GM18507 (cell line): Measurements from ENCODE around the gene ITPR2.
A peak's percentile ranks its signal among the peaks of the same experiment; 100 is the strongest.
"Not testable (repeated sequence)": the region's sequence is repeated elsewhere in the genome, so short reads cannot be mapped to it uniquely, and the experiment has no call there.

Experiments used
- DNase-seq: peaks from one replicate; pipeline ENCODE4 v3.0.0; 2011; ENCODE audit warnings: low read depth; ENCODE audit not compliant: insufficient read length; ENCODE audit errors: extremely low spot score
- FAIRE-seq: peaks from 2 replicates; lab custom pipeline; 2011; peaks lifted over from hg19 to GRCh38; lab: Jason Lieb, UNC

ITPR2 gene

GRCh38 chr12:26770239-26771070, 62.5 kb downstream of the ITPR2 start:
- peak; percentile 75 for FAIRE-seq

GRCh38 chr12:26769611-26770010, 63.4 kb downstream of the ITPR2 start:
- no peak for FAIRE-seq
- DNase-seq = no peak

More at GRCh38 chr12:26770239-26771070, 62.5 kb downstream of the ITPR2 start:
- no peak for DNase-seq

- DNase-seq (no peak), FAIRE-seq (peak; percentile 97)
Measured at GRCh38 chr12:26768611-26769603, 64.1 kb downstream of the ITPR2 start.

GRCh38 chr12:26767865-26768264, 65.1 kb downstream of the ITPR2 start:
- DNase-seq = no peak
- peak; percentile 58 for FAIRE-seq

- FAIRE-seq (peak; percentile 85), DNase-seq (no peak)
Measured at GRCh38 chr12:26767116-26767515, 65.9 kb downstream of the ITPR2 start.

GRCh38 chr12:26762186-26762585, 70.8 kb downstream of the ITPR2 start:
- FAIRE-seq (no peak), DNase-seq (no peak)

GRCh38 chr12:26761775-26762174, 71.2 kb downstream of the ITPR2 start:
- DNase-seq (no peak), FAIRE-seq (no peak)

- DNase-seq (no peak), FAIRE-seq (no peak)
Measured at GRCh38 chr12:26760657-26761293, 72.2 kb downstream of the ITPR2 start.

- not testable (repeated sequence) for DNase-seq, FAIRE-seq
Measured at GRCh38 chr12:26755362-26755761, 77.6 kb downstream of the ITPR2 start.

GRCh38 chr12:26754148-26754547, 78.8 kb downstream of the ITPR2 start:
- DNase-seq (no peak), FAIRE-seq (no peak)

GRCh38 chr12:26751179-26751578, 81.8 kb downstream of the ITPR2 start:
- DNase-seq = no peak
- FAIRE-seq = no peak

GRCh38 chr12:26750531-26751175, 82.3 kb downstream of the ITPR2 start:
- no peak for DNase-seq
- FAIRE-seq = peak; percentile 81

GRCh38 chr12:26749781-26750180, 83.2 kb downstream of the ITPR2 start:
- peak; percentile 94 for FAIRE-seq
- no peak for DNase-seq

GRCh38 chr12:26748741-26749431, 84.1 kb downstream of the ITPR2 start:
- no peak for DNase-seq
- peak; percentile 95 for FAIRE-seq

GRCh38 chr12:26748412-26748740, 84.6 kb downstream of the ITPR2 start:
- DNase-seq = no peak
- no peak for FAIRE-seq

- FAIRE-seq = peak; percentile 57
- DNase-seq = no peak
Measured at GRCh38 chr12:26746121-26746714, 86.8 kb downstream of the ITPR2 start.

- DNase-seq (no peak), FAIRE-seq (no peak)
Measured at GRCh38 chr12:26744697-26745440, 88.1 kb downstream of the ITPR2 start.
